ENCODE data around the gene PPARGC1A. TPM values are rescaled to one million over a fixed set of nuclear protein-coding genes. Genes with fewer than 3 reads are reported as not detected.

PPARGC1A gene
- total RNA-seq (16.6 and 18.7 TPM in 2 replicates), polyA plus RNA-seq (4.2 and 6.7 TPM in 2 replicates)

- 4% methylated on average over 10 of the region's 10 CpGs for WGBS (ENCODE audit: low lambda C conversion rate, missing lambda C conversion rate)
- Histone ChIP-seq H3K9me3 (ENCODE audit: low read depth) (no peaks in the 10 kb centered on the region), H3K36me3 (replicated peaks; ENCODE audit: insufficient read depth, low read depth) (no peaks in the 10 kb centered on the region), H3K4me1 (ENCODE audit: insufficient read depth) (no peaks in the 10 kb centered on the region), H3K27me3 (no peaks in the 10 kb centered on the region), H3K27ac (peak within 1 kb of the TSS; percentile 81), H3K9me2 (replicated peaks; ENCODE audit: insufficient read depth) (no peaks in the 10 kb centered on the region), H3K79me2 (no peaks in the 10 kb centered on the region), H3K4me2 (peak within 1 kb of the TSS; percentile 81), H3K4me3 (peak within 1 kb of the TSS; percentile 38), H2AFZ (peak within 1 kb of the TSS; percentile 54), H4K20me1 (ENCODE audit: insufficient read depth, poor library complexity, severe bottlenecking) (no peaks in the 10 kb centered on the region)
- TF ChIP-seq, protein P1, sequence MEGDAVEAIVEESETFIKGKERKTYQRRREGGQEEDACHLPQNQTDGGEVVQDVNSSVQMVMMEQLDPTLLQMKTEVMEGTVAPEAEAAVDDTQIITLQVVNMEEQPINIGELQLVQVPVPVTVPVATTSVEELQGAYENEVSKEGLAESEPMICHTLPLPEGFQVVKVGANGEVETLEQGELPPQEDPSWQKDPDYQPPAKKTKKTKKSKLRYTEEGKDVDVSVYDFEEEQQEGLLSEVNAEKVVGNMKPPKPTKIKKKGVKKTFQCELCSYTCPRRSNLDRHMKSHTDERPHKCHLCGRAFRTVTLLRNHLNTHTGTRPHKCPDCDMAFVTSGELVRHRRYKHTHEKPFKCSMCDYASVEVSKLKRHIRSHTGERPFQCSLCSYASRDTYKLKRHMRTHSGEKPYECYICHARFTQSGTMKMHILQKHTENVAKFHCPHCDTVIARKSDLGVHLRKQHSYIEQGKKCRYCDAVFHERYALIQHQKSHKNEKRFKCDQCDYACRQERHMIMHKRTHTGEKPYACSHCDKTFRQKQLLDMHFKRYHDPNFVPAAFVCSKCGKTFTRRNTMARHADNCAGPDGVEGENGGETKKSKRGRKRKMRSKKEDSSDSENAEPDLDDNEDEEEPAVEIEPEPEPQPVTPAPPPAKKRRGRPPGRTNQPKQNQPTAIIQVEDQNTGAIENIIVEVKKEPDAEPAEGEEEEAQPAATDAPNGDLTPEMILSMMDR (IDR thresholded peaks at IDR 0.05; ENCODE audit: poor library complexity): no peak
- TF ChIP-seq EZH2phosphoT487 (IDR thresholded peaks at IDR 0.05; ENCODE audit: low read depth, severe bottlenecking, unreplicated experiment) (no peak), EZH2 (IDR thresholded peaks at IDR 0.05; ENCODE audit: borderline replicate concordance) (no peak)
- DNase-seq (ENCODE audit: low spot score): peak; percentile 90
Observed at GRCh38 chr4:23889814-23890341, at the start of gene PPARGC1A. PPARGC1A (minus strand) TSS chr4:23890047; CDS start chr4:23889957, 90 bp downstream.

- H2AFZ ChIP-seq: no peak overlapping the region
- H3K79me2 ChIP-seq: no peaks in the 10 kb centered on the region
- no peaks in the 10 kb centered on the region for H3K9me2 ChIP-seq (replicated peaks; ENCODE audit: insufficient read depth)
- TF ChIP-seq, protein P1 (IDR thresholded peaks at IDR 0.05; ENCODE audit: poor library complexity): no peak
- TF ChIP-seq EZH2phosphoT487 (IDR thresholded peaks at IDR 0.05; ENCODE audit: low read depth, severe bottlenecking, unreplicated experiment) (no peak), EZH2 (IDR thresholded peaks at IDR 0.05; ENCODE audit: borderline replicate concordance) (no peak)
- H3K27me3 ChIP-seq: no peaks in the 10 kb centered on the region
- H4K20me1 ChIP-seq (ENCODE audit: insufficient read depth, poor library complexity, severe bottlenecking): no peaks in the 10 kb centered on the region
- no peaks in the 10 kb centered on the region for H3K36me3 ChIP-seq (replicated peaks; ENCODE audit: insufficient read depth, low read depth)
- no peaks in the 10 kb centered on the region for H3K4me1 ChIP-seq (ENCODE audit: insufficient read depth)
- no peak for DNase-seq (ENCODE audit: low spot score)
- H3K9me3 ChIP-seq (ENCODE audit: low read depth): no peaks in the 10 kb centered on the region
- WGBS (ENCODE audit: low lambda C conversion rate, missing lambda C conversion rate): 100% methylated on average over 1 of the region's 1 CpG
- no peak overlapping the region for H3K4me2 ChIP-seq
- no peak overlapping the region for H3K27ac ChIP-seq
- no peak overlapping the region for H3K4me3 ChIP-seq
Observed at GRCh38 chr4:23938796-23939195, 48.9 kb upstream of the PPARGC1A start.

- no peaks in the 10 kb centered on the region for H4K20me1 ChIP-seq (ENCODE audit: insufficient read depth, poor library complexity, severe bottlenecking)
- no peaks in the 10 kb centered on the region for H3K27me3 ChIP-seq
- 83% methylated on average over 2 of the region's 2 CpGs for WGBS (ENCODE audit: low lambda C conversion rate, missing lambda C conversion rate)
- H3K9me3 ChIP-seq (ENCODE audit: low read depth): no peaks in the 10 kb centered on the region
- no peaks in the 10 kb centered on the region for H3K79me2 ChIP-seq
- peaks cover 6% of the 10 kb centered on the region for H3K4me1 ChIP-seq (ENCODE audit: insufficient read depth)
- no peak overlapping the region for H3K4me3 ChIP-seq
- no peak overlapping the region for H3K27ac ChIP-seq
- H3K36me3 ChIP-seq (replicated peaks; ENCODE audit: insufficient read depth, low read depth): no peaks in the 10 kb centered on the region
- no peaks in the 10 kb centered on the region for H3K9me2 ChIP-seq (replicated peaks; ENCODE audit: insufficient read depth)
- H3K4me2 ChIP-seq: no peak overlapping the region
- DNase-seq (ENCODE audit: low spot score): no peak
- TF ChIP-seq EZH2phosphoT487 (IDR thresholded peaks at IDR 0.05; ENCODE audit: low read depth, severe bottlenecking, unreplicated experiment): no peak
- TF ChIP-seq EZH2 (IDR thresholded peaks at IDR 0.05; ENCODE audit: borderline replicate concordance): no peak
- TF ChIP-seq, protein P1 (IDR thresholded peaks at IDR 0.05; ENCODE audit: poor library complexity): no peak
- no peak overlapping the region for H2AFZ ChIP-seq
Observed at GRCh38 chr4:23937173-23937572, 47.3 kb upstream of the PPARGC1A start.
